ENCODE data around the gene COL5A1. TPM values are rescaled to one million over a fixed set of nuclear protein-coding genes. Genes with fewer than 3 reads are reported as not detected.
"Not testable (repeated sequence)": the region's sequence is repeated elsewhere in the genome, so short reads cannot be mapped to it uniquely, and the experiment has no call there.

Gene COL5A1
- total and polyA plus RNA-seq, 2 experiments from 2014 or later: 211 to 812 TPM

DNA sequence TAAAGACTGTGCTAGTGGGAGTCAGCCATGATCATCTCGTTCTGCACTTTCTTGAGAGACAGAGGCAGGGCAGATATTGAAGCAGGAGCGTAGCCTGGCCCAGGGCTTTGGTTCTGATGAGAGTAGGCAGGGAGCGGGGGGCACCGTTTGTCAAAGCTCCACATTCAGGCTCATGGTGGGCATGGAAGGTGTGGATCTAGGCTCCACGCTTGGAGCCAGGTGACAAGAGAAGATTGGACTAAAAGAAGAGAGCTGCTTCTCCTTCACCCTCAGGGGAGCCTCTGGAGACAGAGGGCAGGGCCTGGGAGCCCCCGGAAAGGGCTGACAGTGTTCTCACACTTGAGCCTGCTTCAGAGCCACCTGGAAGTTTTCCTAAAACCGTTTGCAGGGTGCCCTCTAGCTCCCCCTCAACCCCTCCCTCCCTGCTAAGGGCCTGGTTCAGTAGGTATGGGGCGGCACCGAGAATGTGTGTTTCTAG is 214.3 kb downstream of the COL5A1 start:
- Histone ChIP-seq H3K27ac (no peak overlapping the region), H3K79me2 (ENCODE audit: insufficient read depth) (no peaks in the 10 kb centered on the region), H3K9me2 (ENCODE audit: insufficient read depth) (no peaks in the 10 kb centered on the region), H3K9ac (no peak overlapping the region), H3K4me2 (ENCODE audit: unreplicated experiment) (no peak overlapping the region), H2AFZ (no peak overlapping the region), H3K27me3 (replicated peaks; ENCODE audit: insufficient read depth) (no peaks in the 10 kb centered on the region), H3K36me3 (ENCODE audit: low read depth) (no peaks in the 10 kb centered on the region), H3K4me1 (ENCODE audit: insufficient read depth) (no peaks in the 10 kb centered on the region), H3K4me3 (no peak overlapping the region), H3F3A (ENCODE audit: insufficient read depth) (peaks cover 33% of the 10 kb centered on the region), H3K9me3 (ENCODE audit: low read depth) (no peaks in the 10 kb centered on the region), H4K20me1 (ENCODE audit: insufficient read depth) (no peaks in the 10 kb centered on the region)
- DNase-seq: no peak
- in situ Hi-C loops (cut with MboI): no loop called here
- 59 to 70% methylated on average over 9 of the region's 9 CpGs for WGBS, 2 experiments (ENCODE audit: low coverage in 1 of 2, low lambda C conversion rate in 2 of 2, missing lambda C conversion rate in 2 of 2)
- TF ChIP-seq EZH2 (IDR thresholded peaks at IDR 0.05; ENCODE audit: insufficient read depth, poor library complexity, severe bottlenecking) (no peak), EZH2phosphoT487 (IDR thresholded peaks at IDR 0.05; ENCODE audit: insufficient read depth, low read depth) (no peak)

DNA sequence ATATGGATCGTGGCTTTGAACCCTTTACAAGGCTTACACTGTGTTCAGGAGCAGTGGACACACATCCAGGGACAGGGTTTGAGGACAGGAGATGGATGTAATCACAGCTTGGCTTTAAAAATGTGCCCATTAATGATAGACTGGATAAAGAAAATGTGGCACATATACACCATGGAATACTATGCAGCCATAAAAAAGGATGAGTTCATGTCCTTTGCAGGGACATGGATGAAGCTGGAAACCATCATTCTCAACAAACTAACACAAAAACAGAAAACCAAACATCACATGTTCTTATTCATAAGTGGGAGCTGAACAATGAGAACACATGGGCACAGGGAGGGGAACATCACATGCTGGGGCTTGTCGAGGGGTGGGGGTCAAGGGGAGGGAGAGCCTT is 215.8 kb downstream of the COL5A1 start:
- 94 to 100% methylated on average over 1 to 2 of the region's 2 CpGs for WGBS, 2 experiments (ENCODE audit: low coverage in 1 of 2, low lambda C conversion rate in 2 of 2, missing lambda C conversion rate in 2 of 2)
- H3K4me2 ChIP-seq (ENCODE audit: unreplicated experiment); H2AFZ ChIP-seq; H3K4me1 ChIP-seq (ENCODE audit: insufficient read depth); H3K27me3 ChIP-seq (replicated peaks; ENCODE audit: insufficient read depth); H3K27ac ChIP-seq; H3K9me3 ChIP-seq (ENCODE audit: low read depth); H3K9ac ChIP-seq; DNase-seq; H4K20me1 ChIP-seq (ENCODE audit: insufficient read depth); H3K4me3 ChIP-seq; H3K79me2 ChIP-seq (ENCODE audit: insufficient read depth); H3K36me3 ChIP-seq (ENCODE audit: low read depth); in situ Hi-C loops (cut with MboI); H3K9me2 ChIP-seq (ENCODE audit: insufficient read depth): not testable (repeated sequence)
- H3F3A ChIP-seq (ENCODE audit: insufficient read depth): peaks cover 21% of the 10 kb centered on the region

GRCh38 chr9:134858051-134858841 is 216.6 kb downstream of the COL5A1 start:
- TF ChIP-seq EZH2 (IDR thresholded peaks at IDR 0.05; ENCODE audit: insufficient read depth, poor library complexity, severe bottlenecking) (no peak), EZH2phosphoT487 (IDR thresholded peaks at IDR 0.05; ENCODE audit: insufficient read depth, low read depth) (no peak)
- Histone ChIP-seq H3F3A (ENCODE audit: insufficient read depth) (peaks cover 18% of the 10 kb centered on the region), H3K27me3 (replicated peaks; ENCODE audit: insufficient read depth) (0 out of 2 replicates have a peak, but pooled peaks cover 4% of the 10 kb centered on the region), H3K4me3 (no peak overlapping the region), H3K9me3 (ENCODE audit: low read depth) (no peaks in the 10 kb centered on the region), H3K27ac (no peak overlapping the region), H3K9ac (no peak overlapping the region), H3K4me2 (ENCODE audit: unreplicated experiment) (no peak overlapping the region), H2AFZ (no peak overlapping the region), H3K4me1 (ENCODE audit: insufficient read depth) (no peaks in the 10 kb centered on the region), H3K36me3 (ENCODE audit: low read depth) (no peaks in the 10 kb centered on the region), H3K9me2 (ENCODE audit: insufficient read depth) (no peaks in the 10 kb centered on the region), H4K20me1 (ENCODE audit: insufficient read depth) (no peaks in the 10 kb centered on the region), H3K79me2 (ENCODE audit: insufficient read depth) (no peaks in the 10 kb centered on the region)
- WGBS, 2 experiments (ENCODE audit: low coverage in 1 of 2, low lambda C conversion rate in 2 of 2, missing lambda C conversion rate in 2 of 2): 34 to 37% methylated on average over 11 of the region's 11 CpGs
- in situ Hi-C loops (cut with MboI): no loop called here
- peak; percentile 72 for DNase-seq

- no peak overlapping the region for H3K27ac ChIP-seq
- no peak for TF ChIP-seq EZH2phosphoT487 (IDR thresholded peaks at IDR 0.05; ENCODE audit: insufficient read depth, low read depth)
- H3F3A ChIP-seq (ENCODE audit: insufficient read depth): peaks cover 9% of the 10 kb centered on the region
- 63 to 70% methylated on average over 13 of the region's 13 CpGs for WGBS, 2 experiments (ENCODE audit: low coverage in 1 of 2, low lambda C conversion rate in 2 of 2, missing lambda C conversion rate in 2 of 2)
- H3K4me2 ChIP-seq (ENCODE audit: unreplicated experiment): no peak overlapping the region
- H3K36me3 ChIP-seq (ENCODE audit: low read depth): no peaks in the 10 kb centered on the region
- no peak overlapping the region for H2AFZ ChIP-seq
- H3K9ac ChIP-seq: no peak overlapping the region
- H3K4me1 ChIP-seq (ENCODE audit: insufficient read depth): no peaks in the 10 kb centered on the region
- H3K9me2 ChIP-seq (ENCODE audit: insufficient read depth): no peaks in the 10 kb centered on the region
- in situ Hi-C loops (cut with MboI): no loop called here
- no peak overlapping the region for H3K4me3 ChIP-seq
- no peaks in the 10 kb centered on the region for H3K9me3 ChIP-seq (ENCODE audit: low read depth)
- DNase-seq: no peak
- no peaks in the 10 kb centered on the region for H3K79me2 ChIP-seq (ENCODE audit: insufficient read depth)
- 0 out of 2 replicates have a peak, but pooled peaks cover 5% of the 10 kb centered on the region for H3K27me3 ChIP-seq (replicated peaks; ENCODE audit: insufficient read depth)
- H4K20me1 ChIP-seq (ENCODE audit: insufficient read depth): no peaks in the 10 kb centered on the region
Measured at GRCh38 chr9:134860510-134860909, 218.9 kb downstream of the COL5A1 start.
